ENCODE measurements around the gene GLP2R. TPM values are rescaled to one million over a fixed set of nuclear protein-coding genes. Genes with fewer than 3 reads are reported as not detected.

Gene GLP2R
- total and polyA plus RNA-seq, 12 donors, result 0.09 to 0.41 (median 0.19) TPM; not detected in 2

- TF ChIP-seq CTCF (IDR thresholded peaks at IDR 0.05), result no peak
Observed at GRCh38 chr17:9854255-9854654, 28.5 kb downstream of the GLP2R start.

GRCh38 chr17:9855036-9855435, 29.3 kb downstream of the GLP2R start:
- intact Hi-C loops (cut with DNase I), result no loop called here
- Histone ChIP-seq H3K27me3 (peaks cover 0 to 4% (median 0%) of the 10 kb centered on the region in 7 donors), H3K4me1 (no peaks in the 10 kb centered on the region), H3K27ac (no peak overlapping the region), H3K4me3 (no peak overlapping the region), H3K9me3 (peaks cover 0 to 23% (median 2%) of the 10 kb centered on the region in 11 donors), H3K36me3 (no peaks in the 10 kb centered on the region)
- DNase-seq (no peak), ATAC-seq (no peak)
- 83 to 88% methylated on average over 4 of the region's 4 CpGs for WGBS, 2 donors
- TF ChIP-seq CTCF (IDR thresholded peaks at IDR 0.05), result no peak

More at GRCh38 chr17:9854255-9854654, 28.5 kb downstream of the GLP2R start:
- Histone ChIP-seq H3K4me1 (no peaks in the 10 kb centered on the region), H3K36me3 (no peaks in the 10 kb centered on the region), H3K27ac (no peak overlapping the region), H3K9me3 (peaks cover 0 to 19% (median 2%) of the 10 kb centered on the region in 11 donors), H3K4me3 (no peak overlapping the region), H3K27me3 (peaks cover 0 to 4% (median 0%) of the 10 kb centered on the region in 7 donors)
- no peak for DNase-seq
- 72 to 84% methylated on average over 5 of the region's 5 CpGs for WGBS, 2 donors
- ATAC-seq, result no peak
- intact Hi-C loops (cut with DNase I), result no loop called here

- intact Hi-C loops (cut with DNase I), result no loop called here
- no peak for TF ChIP-seq CTCF (IDR thresholded peaks at IDR 0.05)
- Histone ChIP-seq H3K36me3 (no peaks in the 10 kb centered on the region), H3K4me3 (no peak overlapping the region), H3K9me3 (peaks cover 0 to 44% (median 7%) of the 10 kb centered on the region in 11 donors), H3K4me1 (no peaks in the 10 kb centered on the region), H3K27me3 (peaks cover 0 to 2% (median 0%) of the 10 kb centered on the region in 7 donors), H3K27ac (no peak overlapping the region)
- 84 to 90% methylated on average over 5 of the region's 5 CpGs for WGBS, 2 donors
- ATAC-seq (no peak), DNase-seq (no peak)
Observed at GRCh38 chr17:9859781-9860180, 34.1 kb downstream of the GLP2R start.

GRCh38 chr17:9860851-9861250, 35.1 kb downstream of the GLP2R start:
- ATAC-seq, result no peak
- intact Hi-C loops (cut with DNase I), result no loop called here
- Histone ChIP-seq H3K36me3 (no peaks in the 10 kb centered on the region), H3K27me3 (peaks cover 0 to 4% (median 0%) of the 10 kb centered on the region in 7 donors), H3K27ac (no peak overlapping the region), H3K4me1 (no peaks in the 10 kb centered on the region), H3K4me3 (no peak overlapping the region), H3K9me3 (peaks cover 0 to 50% (median 7%) of the 10 kb centered on the region in 11 donors)
- whole genome bisulfite sequencing, 2 donors, result 79 to 91% methylated on average over 7 of the region's 7 CpGs
- DNase-seq, result no peak
- TF ChIP-seq CTCF (IDR thresholded peaks at IDR 0.05), result no peak

Measured in heart right ventricle (tissue), 16 donors.